ENCODE data around the gene GNAI2.

The GNAI2 gene

GRCh38 chr3:50300681-50301254 lies 64.8 kb downstream of the GNAI2 start:
- TF ChIP-seq PPARA (CRISPR knock-in tag; IDR thresholded peaks at IDR 0.05; ENCODE audit: borderline replicate concordance) (no peak), CREB5 (CRISPR knock-in tag; IDR thresholded peaks at IDR 0.05; ENCODE audit: low read depth) (no peak), OSR1 (CRISPR knock-in tag; IDR thresholded peaks at IDR 0.05) (no peak), ZNF70 (CRISPR knock-in tag; IDR thresholded peaks at IDR 0.05) (no peak), TSHZ2 (CRISPR knock-in tag; IDR thresholded peaks at IDR 0.05) (no peak)
- TF ChIP-seq, protein P1, sequence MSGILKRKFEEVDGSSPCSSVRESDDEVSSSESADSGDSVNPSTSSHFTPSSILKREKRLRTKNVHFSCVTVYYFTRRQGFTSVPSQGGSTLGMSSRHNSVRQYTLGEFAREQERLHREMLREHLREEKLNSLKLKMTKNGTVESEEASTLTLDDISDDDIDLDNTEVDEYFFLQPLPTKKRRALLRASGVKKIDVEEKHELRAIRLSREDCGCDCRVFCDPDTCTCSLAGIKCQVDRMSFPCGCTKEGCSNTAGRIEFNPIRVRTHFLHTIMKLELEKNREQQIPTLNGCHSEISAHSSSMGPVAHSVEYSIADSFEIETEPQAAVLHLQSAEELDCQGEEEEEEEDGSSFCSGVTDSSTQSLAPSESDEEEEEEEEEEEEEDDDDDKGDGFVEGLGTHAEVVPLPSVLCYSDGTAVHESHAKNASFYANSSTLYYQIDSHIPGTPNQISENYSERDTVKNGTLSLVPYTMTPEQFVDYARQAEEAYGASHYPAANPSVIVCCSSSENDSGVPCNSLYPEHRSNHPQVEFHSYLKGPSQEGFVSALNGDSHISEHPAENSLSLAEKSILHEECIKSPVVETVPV (CRISPR knock-in tag; IDR thresholded peaks at IDR 0.05): no peak
- ATAC-seq: no peak

DNA sequence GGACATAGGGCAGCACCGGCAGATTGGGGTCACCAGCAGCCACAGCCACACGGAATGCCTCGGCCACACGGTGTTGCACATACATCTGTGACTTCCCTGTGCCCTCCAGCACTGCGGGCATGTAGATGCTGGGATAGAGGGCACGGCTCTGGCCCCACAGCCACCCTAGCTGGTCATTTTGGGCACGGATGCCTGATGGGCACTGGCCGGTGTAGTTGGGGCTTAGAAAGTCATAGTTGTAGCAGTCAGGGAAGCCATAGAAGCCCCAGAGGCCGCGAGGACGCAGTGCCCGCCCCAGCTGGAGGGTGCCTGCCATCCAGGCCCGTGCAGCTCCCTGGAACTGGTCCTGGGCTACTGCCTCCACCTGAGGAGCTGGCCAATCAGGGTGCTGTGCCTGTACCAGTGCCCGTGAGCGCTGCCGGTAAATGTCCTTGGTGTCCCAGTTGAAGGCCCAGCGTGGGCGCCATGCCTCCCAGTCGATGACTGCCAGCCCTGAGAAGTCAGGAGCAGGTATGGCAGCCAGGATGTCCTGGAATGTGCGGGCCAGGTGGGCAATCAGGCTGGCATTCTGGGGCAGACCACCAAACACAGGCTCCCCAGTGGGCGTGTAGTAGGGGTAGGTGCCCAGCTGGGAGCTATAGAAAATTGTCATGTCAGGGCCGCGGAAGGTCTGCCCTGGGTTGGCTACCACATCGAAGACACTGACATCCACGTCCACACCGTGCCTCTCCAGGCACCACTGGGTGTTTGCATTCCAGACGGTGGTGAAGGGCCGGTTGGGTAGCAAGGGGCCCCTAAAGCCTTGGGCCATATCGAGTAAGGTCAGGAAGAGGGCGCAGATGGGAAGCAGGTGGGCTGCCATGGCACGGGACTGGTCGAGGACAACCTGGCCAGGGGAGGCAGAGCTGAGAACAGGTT lies 66.3 kb downstream of the GNAI2 start:
- TF ChIP-seq BACH2 (CRISPR knock-in tag; IDR thresholded peaks at IDR 0.05; ENCODE audit: borderline replicate concordance) (no peak), OSR1 (CRISPR knock-in tag; IDR thresholded peaks at IDR 0.05) (no peak), TCF4 (CRISPR knock-in tag; IDR thresholded peaks at IDR 0.05; ENCODE audit: borderline replicate concordance) (no peak)
- ATAC-seq: no peak

GRCh38 chr3:50303013-50303815 lies 67.2 kb downstream of the GNAI2 start, which contains the start of gene HYAL1:
TSS of gene HYAL1 (minus strand) at chr3:50303574. CDS start at chr3:50302956, 618 bp downstream.
- ATAC-seq: no peak

DNA sequence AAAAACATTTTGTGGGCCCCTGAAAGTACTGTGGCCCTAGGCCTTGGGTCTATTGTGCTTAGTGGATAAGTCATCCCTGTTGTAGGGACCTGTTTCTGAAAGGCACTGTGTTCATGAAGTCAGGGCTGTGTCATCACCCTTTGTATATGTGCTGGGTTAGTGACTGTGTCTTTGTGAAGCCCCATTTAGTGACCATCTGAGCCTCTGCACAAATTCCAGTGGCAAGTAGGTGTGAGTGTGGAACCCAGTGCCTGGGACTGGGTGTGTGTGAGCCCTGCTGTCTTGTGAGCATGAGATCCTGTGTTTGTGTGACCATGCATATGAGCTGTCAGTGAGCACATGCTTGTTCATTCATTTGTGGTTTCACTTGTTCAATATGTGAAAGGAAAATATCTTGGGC lies 68.6 kb downstream of the GNAI2 start:
- ATAC-seq: no peak
- no peak for TF ChIP-seq TSHZ2 (CRISPR knock-in tag; IDR thresholded peaks at IDR 0.05)
- TF ChIP-seq SNAI2 (CRISPR knock-in tag; IDR thresholded peaks at IDR 0.05): no peak
- TF ChIP-seq TOX (CRISPR knock-in tag; IDR thresholded peaks at IDR 0.05; ENCODE audit: borderline replicate concordance): no peak
- no peak for TF ChIP-seq CSDC2 (CRISPR knock-in tag; IDR thresholded peaks at IDR 0.05)
- no peak for TF ChIP-seq ZNF70 (CRISPR knock-in tag; IDR thresholded peaks at IDR 0.05)
- no peak for TF ChIP-seq PPARA (CRISPR knock-in tag; IDR thresholded peaks at IDR 0.05; ENCODE audit: borderline replicate concordance)
- TF ChIP-seq ZNF8 (CRISPR knock-in tag; IDR thresholded peaks at IDR 0.05): no peak
- no peak for TF ChIP-seq ZNF565 (CRISPR knock-in tag; conservative IDR thresholded peaks at IDR 0.05; ENCODE audit: low read depth)
- no peak for TF ChIP-seq ZFP3 (CRISPR knock-in tag; IDR thresholded peaks at IDR 0.05)

More at GRCh38 chr3:50303013-50303815, 67.2 kb downstream of the GNAI2 start, which contains the start of gene HYAL1:
- TF ChIP-seq ZNF565 (CRISPR knock-in tag; conservative IDR thresholded peaks at IDR 0.05; ENCODE audit: low read depth): no peak
- TF ChIP-seq SNAI2 (CRISPR knock-in tag; IDR thresholded peaks at IDR 0.05): no peak
- no peak for TF ChIP-seq TOX (CRISPR knock-in tag; IDR thresholded peaks at IDR 0.05; ENCODE audit: borderline replicate concordance)

All from SK-N-SH treated with all-trans-retinoic acid at 6 μM for 48 hours (cell line).